Activated naive CD8-positive, alpha-beta T cell (primary cell): ENCODE data around the gene FANCC.

Experiments
- H3K27ac Mint-ChIP-seq: one replicate; pipeline ENCODE4 v1.8.0; 2021; ENCODE audit warnings: mixed read lengths
- H3K27me3 Mint-ChIP-seq: one replicate; pipeline ENCODE4 v1.8.0; 2021; ENCODE audit warnings: mixed read lengths
- H3K36me3 Mint-ChIP-seq: one replicate; pipeline ENCODE4 v1.8.0; 2021; ENCODE audit warnings: mixed read lengths
- H3K4me1 Mint-ChIP-seq: one replicate; pipeline ENCODE4 v1.8.0; 2021; ENCODE audit warnings: low read depth, mixed read lengths
- H3K4me3 Mint-ChIP-seq: one replicate; pipeline ENCODE4 v1.8.0; 2021; ENCODE audit warnings: mild to moderate bottlenecking, mixed read lengths
- H3K9me3 Mint-ChIP-seq: one replicate; pipeline ENCODE4 v1.8.0; 2021; ENCODE audit warnings: low read depth, mixed read lengths

The FANCC gene

DNA sequence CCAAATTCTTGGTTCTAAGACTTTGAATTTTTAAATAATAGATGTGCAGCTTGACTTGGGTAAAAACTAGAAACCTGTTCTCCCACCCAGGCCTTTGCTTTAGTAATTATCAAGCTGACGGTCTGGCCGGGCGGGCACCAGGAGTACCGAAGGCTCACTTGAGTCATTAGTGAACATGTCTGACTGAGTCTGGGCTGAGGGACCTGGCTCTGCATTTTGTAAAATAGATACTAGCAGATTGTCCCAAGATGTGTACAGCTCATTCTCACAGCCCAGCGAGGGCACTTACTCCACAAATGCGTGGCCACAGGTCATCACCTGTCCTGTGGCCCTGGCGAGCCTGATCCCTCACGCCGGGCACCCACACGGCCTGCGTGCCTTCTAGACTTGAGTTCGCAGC, 216.2 kb downstream of the FANCC start:
- Mint-ChIP-seq H3K27ac (no peak overlapping the region), H3K9me3 (no peaks in the 10 kb centered on the region), H3K27me3 (no peaks in the 10 kb centered on the region), H3K36me3 (no peaks in the 10 kb centered on the region), H3K4me3 (no peak overlapping the region), H3K4me1 (no peaks in the 10 kb centered on the region)

DNA sequence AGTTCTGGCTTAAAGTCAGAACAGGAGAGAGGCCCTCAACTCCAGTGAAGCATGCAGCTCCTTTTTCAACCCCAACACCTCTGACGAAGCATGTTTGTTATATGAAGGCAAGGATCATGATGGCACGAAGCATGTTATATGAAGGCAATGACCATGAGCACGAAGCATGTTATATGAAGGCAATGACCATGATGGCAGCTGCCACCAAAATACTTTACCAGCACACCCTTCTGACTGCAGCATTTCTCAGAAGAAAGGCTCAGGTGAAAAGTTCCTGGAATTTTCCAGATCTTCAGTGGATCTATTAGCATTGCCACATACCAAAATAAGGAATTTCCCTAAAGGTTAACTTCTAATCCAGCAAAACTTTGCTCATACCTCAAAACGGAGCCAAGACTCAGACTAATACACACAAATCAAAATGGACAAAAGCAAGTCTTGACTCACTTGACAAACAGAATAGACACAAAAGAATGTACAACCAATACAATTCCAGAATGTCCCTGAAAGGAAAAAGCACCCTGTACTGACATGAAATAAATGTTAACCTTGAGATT, 217.4 kb downstream of the FANCC start:
- H3K4me1 Mint-ChIP-seq = no peaks in the 10 kb centered on the region
- H3K4me3 Mint-ChIP-seq = no peak overlapping the region
- no peaks in the 10 kb centered on the region for H3K27me3 Mint-ChIP-seq
- H3K9me3 Mint-ChIP-seq = no peaks in the 10 kb centered on the region
- no peaks in the 10 kb centered on the region for H3K36me3 Mint-ChIP-seq
- no peak overlapping the region for H3K27ac Mint-ChIP-seq

DNA sequence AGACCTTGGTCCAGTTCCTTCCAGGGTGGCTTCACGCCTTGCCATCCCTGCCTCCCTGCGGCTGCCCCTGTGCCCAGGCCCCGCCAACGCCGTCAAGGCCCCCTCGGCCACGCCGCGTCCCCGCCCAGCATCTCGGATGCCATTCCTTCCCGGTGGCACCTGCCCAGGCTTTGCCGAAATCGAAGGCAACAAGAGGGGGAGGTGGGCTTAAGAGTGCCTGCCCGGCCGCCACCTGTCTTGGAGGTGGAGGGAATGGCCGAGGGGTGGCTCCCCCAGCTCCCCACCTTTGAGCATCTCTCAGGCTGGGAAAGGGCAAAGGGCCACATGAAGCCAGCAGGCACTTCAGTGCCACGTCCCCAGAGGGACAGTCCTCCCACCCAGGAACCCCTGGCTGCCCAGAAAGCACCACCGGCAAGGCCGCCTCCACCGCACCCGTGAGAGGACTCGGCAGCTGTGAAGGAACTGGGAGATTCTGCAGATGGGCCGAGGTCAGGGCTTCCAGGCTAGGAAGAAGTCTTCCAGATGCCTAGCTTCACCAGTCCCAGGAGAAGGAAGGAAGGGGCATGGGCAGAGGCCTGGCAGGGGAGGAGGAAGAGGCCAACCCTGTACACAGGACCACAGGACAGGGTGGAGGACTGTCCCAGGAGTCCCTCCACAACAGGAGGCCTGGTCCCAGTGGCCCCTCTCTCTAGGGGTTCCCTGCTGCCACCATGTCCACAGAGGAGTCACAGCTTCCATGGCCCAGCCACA, 218.0 kb downstream of the FANCC start:
- no peaks in the 10 kb centered on the region for H3K27me3 Mint-ChIP-seq
- no peak overlapping the region for H3K4me3 Mint-ChIP-seq

DNA sequence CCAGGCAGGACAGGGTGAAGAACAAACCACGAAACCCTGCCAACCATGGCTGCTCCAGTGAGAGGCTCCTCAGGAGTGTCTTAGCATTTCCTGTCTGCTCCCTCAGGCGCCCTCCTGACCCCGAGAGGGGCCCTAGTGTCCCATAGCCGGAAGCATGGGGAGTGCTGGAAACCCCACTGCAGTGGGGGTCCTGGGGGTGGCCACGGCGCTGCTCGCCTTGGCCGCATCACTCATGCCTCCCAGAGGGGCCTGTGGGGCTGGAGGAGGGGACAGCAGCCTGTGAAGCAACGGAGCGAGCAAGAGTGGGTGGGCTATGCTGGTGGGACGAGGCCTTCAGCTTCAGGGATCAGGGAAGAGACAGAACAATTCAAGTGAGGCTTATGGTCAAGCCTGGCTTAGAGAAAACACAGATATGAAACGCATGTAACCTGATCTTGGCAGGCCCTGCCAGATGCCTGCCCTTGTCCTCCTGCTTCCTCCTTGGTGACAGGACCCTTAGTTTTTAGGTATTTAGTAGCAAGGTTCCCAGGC, 219.1 kb downstream of the FANCC start:
- H3K4me3 Mint-ChIP-seq = no peak overlapping the region

More for the DNA sequence above, 218.0 kb downstream of the FANCC start:
- Mint-ChIP-seq H3K4me1 (no peaks in the 10 kb centered on the region), H3K9me3 (no peaks in the 10 kb centered on the region), H3K36me3 (no peaks in the 10 kb centered on the region), H3K27ac (no peak overlapping the region)

DNA sequence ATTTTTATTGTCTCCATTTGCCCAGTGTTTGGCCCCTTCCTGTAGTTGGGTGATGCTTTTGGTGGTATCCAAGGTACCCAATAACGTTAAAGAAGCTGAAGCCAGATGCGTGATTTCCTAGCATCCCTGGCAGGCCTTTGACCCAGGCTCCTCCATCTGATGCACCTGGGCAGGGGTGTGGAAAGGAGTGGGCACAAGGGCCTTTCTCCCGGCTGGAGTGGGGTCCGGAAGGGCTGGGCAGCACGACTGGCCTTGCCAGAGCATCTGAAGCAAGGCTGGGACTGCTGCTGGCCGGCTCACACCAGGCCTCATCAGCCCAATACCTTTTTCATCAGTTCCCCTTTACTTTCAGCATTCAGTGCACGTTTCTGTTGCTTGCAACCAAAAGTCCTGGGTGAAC, 220.2 kb downstream of the FANCC start:
- H3K4me3 Mint-ChIP-seq = no peak overlapping the region
- no peak overlapping the region for H3K27ac Mint-ChIP-seq
- H3K9me3 Mint-ChIP-seq = no peaks in the 10 kb centered on the region
- H3K36me3 Mint-ChIP-seq = no peaks in the 10 kb centered on the region
- no peaks in the 10 kb centered on the region for H3K27me3 Mint-ChIP-seq
- peaks cover 10% of the 10 kb centered on the region for H3K4me1 Mint-ChIP-seq

More for the DNA sequence above, 219.1 kb downstream of the FANCC start:
- Mint-ChIP-seq H3K4me1 (peaks cover 5% of the 10 kb centered on the region), H3K27me3 (no peaks in the 10 kb centered on the region), H3K27ac (no peak overlapping the region), H3K9me3 (no peaks in the 10 kb centered on the region), H3K36me3 (no peaks in the 10 kb centered on the region)

DNA sequence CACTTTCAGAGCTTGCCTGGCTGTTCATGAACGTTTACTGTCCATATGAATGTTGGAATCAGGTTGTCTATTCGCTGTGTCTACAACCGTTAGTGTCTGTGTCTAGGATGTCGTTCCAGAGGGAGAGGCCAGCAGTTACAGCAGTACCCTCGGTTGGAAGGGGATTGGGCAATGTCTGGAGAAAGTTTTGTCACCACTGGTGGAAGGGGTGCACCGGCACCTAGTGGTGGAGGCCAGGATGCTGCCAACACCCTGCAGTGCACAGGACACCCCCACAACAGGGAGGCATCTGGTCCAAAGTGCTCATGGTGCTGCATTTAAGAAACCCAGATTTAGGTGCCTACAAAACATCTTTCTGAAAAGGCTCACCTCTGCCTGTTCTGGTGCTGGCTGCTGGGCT, 220.7 kb downstream of the FANCC start:
- Mint-ChIP-seq H3K9me3 (no peaks in the 10 kb centered on the region), H3K36me3 (no peaks in the 10 kb centered on the region), H3K4me1 (peaks cover 11% of the 10 kb centered on the region), H3K27ac (no peak overlapping the region), H3K4me3 (no peak overlapping the region), H3K27me3 (no peaks in the 10 kb centered on the region)

DNA sequence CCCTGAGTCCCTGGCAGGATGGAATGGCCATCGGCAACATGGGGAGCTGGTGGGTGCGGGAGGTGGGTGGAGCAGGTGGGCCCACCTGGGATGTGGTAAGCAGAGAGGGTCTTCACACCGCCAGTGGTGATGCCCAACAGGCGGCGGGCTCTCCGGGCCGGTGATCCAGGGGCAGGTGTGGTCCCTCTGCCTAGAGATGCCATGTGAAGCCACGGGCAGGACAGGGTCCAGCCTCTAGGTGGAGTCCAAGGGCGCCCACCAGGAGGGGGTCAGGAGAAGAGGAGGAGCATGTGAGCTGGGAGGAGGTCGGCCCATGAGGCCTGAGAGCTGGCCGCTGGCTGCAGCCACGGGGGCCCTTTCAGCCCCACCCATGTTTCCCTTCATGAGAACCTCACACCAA, 221.1 kb downstream of the FANCC start:
- peaks cover 14% of the 10 kb centered on the region for H3K4me1 Mint-ChIP-seq
- no peaks in the 10 kb centered on the region for H3K36me3 Mint-ChIP-seq
- H3K27ac Mint-ChIP-seq = no peak overlapping the region
- no peak overlapping the region for H3K4me3 Mint-ChIP-seq
- no peaks in the 10 kb centered on the region for H3K27me3 Mint-ChIP-seq
- H3K9me3 Mint-ChIP-seq = no peaks in the 10 kb centered on the region

DNA sequence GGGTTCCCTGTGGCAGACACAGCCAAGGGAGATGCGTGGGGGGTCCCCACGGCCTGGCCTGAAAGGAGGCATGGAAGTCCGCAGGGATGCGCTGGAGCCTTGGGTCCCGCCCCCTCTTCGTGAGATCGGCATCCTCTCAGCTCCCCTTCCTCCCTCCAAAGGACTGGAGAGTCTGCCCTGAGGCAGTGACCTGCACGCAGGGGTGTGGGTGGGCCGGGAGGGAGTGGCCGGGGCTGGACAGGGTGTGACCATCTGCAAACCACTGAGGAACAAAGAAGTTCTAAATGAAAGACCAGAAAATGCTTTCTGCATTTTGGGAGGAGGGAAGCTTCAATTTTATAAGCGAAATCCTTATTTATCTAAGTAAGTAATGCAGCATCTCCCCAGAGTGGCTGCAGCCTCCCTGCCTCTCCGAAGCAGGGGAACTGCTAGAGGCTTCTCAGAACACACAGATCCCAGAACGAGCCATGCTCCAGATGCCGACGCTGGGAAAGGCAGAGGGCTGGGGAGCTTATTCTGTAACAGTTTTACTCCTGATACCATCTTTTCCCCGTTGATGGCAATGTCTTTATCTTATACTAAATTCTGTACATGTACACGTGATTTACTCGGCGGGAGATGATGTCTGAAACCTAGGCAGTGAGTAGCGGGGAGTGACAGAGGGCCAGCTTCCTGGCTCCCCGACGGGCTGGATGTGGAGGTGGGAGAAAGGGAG, 221.7 kb downstream of the FANCC start:
- H3K36me3 Mint-ChIP-seq = no peaks in the 10 kb centered on the region
- H3K27me3 Mint-ChIP-seq = no peaks in the 10 kb centered on the region
- H3K4me3 Mint-ChIP-seq = no peak overlapping the region
- peaks cover 16% of the 10 kb centered on the region for H3K4me1 Mint-ChIP-seq
- no peaks in the 10 kb centered on the region for H3K9me3 Mint-ChIP-seq
- no peak overlapping the region for H3K27ac Mint-ChIP-seq

DNA sequence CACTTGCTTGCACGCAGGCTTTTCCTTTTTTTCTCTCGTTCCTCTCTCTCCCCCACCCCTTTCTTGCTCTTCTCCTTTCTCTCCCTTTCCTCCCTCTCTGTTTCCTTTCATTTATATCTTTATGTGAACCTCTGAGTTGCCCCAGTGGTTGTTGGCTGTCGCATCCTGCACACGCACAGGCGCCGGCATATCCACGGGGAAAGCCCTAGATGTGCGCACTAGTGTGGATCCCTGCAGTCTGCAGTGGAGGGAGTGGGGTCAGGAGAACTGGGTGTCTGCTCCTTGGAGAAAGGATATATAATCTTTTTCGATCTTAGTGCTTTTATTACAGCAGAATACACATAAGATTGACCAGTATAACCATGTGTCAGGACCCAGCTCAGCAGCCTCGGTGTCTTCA, 223.5 kb downstream of the FANCC start:
- no peaks in the 10 kb centered on the region for H3K36me3 Mint-ChIP-seq
- peaks cover 16% of the 10 kb centered on the region for H3K4me1 Mint-ChIP-seq
- H3K9me3 Mint-ChIP-seq = no peaks in the 10 kb centered on the region
- no peak overlapping the region for H3K4me3 Mint-ChIP-seq
- H3K27ac Mint-ChIP-seq = no peak overlapping the region
- no peaks in the 10 kb centered on the region for H3K27me3 Mint-ChIP-seq

DNA sequence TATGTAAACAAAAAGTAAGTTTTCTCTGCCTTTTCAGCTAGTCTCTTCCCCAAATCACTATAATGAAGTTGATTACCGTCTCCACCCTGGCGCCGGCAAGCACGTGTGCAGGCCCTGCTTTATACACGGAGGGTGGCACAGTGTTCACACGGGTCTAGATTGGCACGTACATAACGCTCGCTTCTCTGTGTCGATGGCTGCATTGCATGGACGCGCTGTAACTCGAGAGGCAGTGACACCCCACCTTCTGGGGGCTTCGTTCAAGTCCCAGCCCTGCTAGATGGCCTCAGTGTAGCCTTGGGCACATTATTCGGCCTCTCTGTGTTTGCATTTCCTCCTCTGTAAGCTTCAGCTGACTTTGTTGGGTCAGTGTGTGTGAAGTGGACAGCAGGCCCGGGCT, 223.9 kb downstream of the FANCC start:
- Mint-ChIP-seq H3K27ac (no peak overlapping the region), H3K36me3 (no peaks in the 10 kb centered on the region), H3K9me3 (no peaks in the 10 kb centered on the region), H3K4me1 (peaks cover 16% of the 10 kb centered on the region), H3K4me3 (no peak overlapping the region), H3K27me3 (no peaks in the 10 kb centered on the region)

DNA sequence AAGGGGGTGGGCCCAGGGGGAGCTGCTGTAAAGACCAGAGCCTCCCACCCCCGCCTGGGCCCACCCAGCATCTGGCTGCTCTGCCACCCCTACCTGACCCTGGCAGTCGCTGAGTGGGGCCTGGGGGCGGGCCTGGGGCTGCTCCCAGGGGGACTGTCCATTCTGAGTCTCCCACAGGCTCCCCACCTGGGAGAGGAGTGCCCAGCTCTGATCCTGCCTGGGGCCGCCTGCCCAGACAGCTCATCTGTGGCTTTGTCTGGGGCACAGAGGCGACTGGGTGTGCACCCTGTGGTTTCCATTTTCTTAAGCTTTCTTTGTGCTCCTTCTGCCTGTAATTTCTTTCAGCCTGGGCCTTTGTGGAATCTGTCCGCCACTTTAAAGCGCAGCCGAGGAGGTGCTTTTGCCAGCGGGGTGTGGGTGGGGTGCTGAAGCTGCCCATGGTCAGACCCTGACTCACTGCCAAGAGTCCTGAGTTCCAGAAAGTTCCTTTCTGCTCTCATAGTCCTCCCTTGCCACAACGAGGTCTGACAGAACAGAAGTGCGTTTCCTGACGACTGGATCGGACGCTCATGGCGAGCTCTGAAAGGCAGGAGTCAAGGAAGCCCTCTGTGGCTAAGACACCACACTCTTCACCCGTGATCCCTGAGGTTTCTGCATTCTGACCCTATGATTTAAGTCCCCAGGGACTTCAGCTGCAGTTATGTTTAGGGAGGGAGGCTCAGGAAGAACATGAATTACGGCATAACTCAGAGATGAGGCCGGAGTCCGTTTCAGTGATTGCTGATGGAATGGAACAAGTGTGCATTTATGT, 225.0 kb downstream of the FANCC start:
- H3K4me3 Mint-ChIP-seq = no peak overlapping the region
- peaks cover 16% of the 10 kb centered on the region for H3K4me1 Mint-ChIP-seq
- no peaks in the 10 kb centered on the region for H3K27me3 Mint-ChIP-seq
- H3K36me3 Mint-ChIP-seq = no peaks in the 10 kb centered on the region
- H3K27ac Mint-ChIP-seq = no peak overlapping the region
- no peaks in the 10 kb centered on the region for H3K9me3 Mint-ChIP-seq

DNA sequence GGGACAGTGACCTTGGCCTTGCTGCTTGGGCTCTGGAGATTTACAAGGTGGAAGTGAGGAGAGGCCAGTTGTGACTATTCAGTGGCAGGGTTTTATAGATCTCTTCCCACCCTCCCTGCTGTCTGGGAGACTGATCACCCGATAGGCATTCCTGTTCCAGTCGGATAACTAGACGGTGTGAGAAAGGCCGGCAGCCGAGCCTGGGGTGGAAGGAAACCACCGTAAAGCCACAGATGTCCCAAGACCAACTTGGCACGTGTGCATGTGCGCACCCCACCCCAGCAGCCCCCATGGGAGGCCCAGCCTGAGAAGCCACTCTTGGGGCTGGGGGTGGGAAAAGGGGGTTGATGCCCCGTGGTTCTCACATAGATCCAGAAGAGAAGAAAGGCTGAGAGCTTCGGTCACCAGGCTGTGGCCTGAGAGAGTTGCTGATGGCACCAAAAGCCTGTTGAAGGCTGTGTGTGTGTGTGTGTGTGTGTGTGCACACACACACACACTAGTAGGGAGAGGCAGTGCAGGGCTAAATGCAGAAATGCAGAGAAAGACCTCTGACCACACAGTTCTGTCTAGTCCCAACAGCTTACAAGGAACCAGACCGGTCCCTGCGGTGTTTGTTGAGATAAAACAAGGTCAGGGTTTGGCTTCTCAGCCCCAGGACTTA, 225.8 kb downstream of the FANCC start:
- Mint-ChIP-seq H3K9me3 (no peaks in the 10 kb centered on the region), H3K27me3 (no peaks in the 10 kb centered on the region), H3K27ac (no peak overlapping the region), H3K4me3 (no peak overlapping the region), H3K36me3 (peaks cover under 1% of the 10 kb centered on the region), H3K4me1 (peaks cover 16% of the 10 kb centered on the region)

DNA sequence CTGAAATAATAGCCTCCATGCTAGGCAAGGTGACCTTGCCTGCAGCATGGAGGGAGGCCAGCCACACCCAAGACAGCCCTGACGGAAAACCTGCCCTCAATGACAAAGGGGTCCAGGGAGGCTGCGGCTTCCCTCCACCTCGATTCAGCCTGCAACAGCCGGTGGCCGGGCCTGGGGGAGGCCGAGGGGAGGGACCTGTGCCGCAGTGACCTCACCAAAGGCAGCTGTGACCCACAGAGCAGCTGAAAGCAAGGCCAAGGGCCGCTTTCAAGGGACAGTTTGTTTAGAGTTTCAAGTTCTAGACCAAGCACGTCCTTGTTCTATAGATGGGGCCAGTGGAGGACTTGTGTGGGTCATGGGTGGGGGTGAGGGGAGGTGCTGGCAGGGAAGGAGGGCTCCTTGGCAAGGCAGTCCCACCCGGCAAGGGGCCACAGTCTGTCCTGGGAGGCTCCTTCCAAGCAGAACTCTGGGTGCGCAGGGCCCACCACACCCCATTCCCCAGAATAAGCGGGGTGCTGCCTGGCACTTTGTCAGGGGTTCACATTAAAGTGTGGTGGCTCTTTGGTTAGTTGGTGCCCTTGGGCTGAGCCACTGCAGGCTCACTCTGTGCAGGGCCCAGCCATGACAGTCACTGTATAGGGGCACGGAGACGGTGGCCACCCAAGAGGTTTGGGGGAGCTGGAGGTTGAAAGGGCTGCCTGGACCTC, 226.5 kb downstream of the FANCC start:
- no peak overlapping the region for H3K27ac Mint-ChIP-seq
- H3K4me1 Mint-ChIP-seq = peaks cover 16% of the 10 kb centered on the region
- H3K4me3 Mint-ChIP-seq = no peak overlapping the region
- H3K27me3 Mint-ChIP-seq = no peaks in the 10 kb centered on the region
- peaks cover 3% of the 10 kb centered on the region for H3K36me3 Mint-ChIP-seq
- H3K9me3 Mint-ChIP-seq = no peaks in the 10 kb centered on the region
